K562 (cell line): ENCODE data around the gene CAST. TPM values are rescaled to one million over a fixed set of nuclear protein-coding genes. Genes with fewer than 3 reads are reported as not detected.

Experiments used
- ATAC-seq: fragments of 200-7000 bp; cut with Tn5 transposase; 3 replicates; pipeline ENCODE4 v1.9.1; 2020; ENCODE audit warnings: moderate library complexity
- BruUV-seq: library from RNA; stranded (reverse); fragments of 400-500 nt; replicated peaks from 2 replicates; lab custom pipeline; 2021; lab: Mats Ljungman, UMichigan
- CTCF ChIA-PET: fragments of 300-600 bp; formaldehyde crosslinking; extraction: SDS; loops from one replicate; lab custom pipeline; 2021; ENCODE audit warnings: low intra/inter-chr PET ratio; lab: Yijun Ruan, JAX
- POLR2A ChIA-PET: fragments of 300-600, 350-650 bp; sonication (Branson Sonifier 250); formaldehyde crosslinking; extraction: SDS; loops from one replicate; lab custom pipeline; 2021; ENCODE audit warnings: antibody characterized with exemption, inconsistent platforms; lab: Yijun Ruan, JAX
- DNase-seq, 4 experiments: peaks; one replicate each; pipeline versions ENCODE4 v3.0.0 to v3.0.0-alpha.2; 2011 to 2018; ENCODE audit warnings: low spot score in 3 of 4, mixed read lengths in 3 of 4; ENCODE audit errors: extremely low read depth in 1 of 4
- FAIRE-seq: peaks from 2 replicates; lab custom pipeline; 2011; peaks lifted over from hg19 to GRCh38; lab: Jason Lieb, UNC
- H2AFZ ChIP-seq: 2 replicates; pipeline ENCODE4 v1.6.0; 2011; ENCODE audit warnings: low read depth, low read length, control low read depth, inconsistent platforms
- H3K27ac ChIP-seq: fragments of 200-600 bp; 3 replicates; pipeline ENCODE4 v1.8.0; 2011; ENCODE audit warnings: low read depth, mild to moderate bottlenecking, control low read depth, inconsistent platforms, low read length, moderate library complexity, mixed read lengths; ENCODE audit errors: extremely low read depth
- H3K27me3 ChIP-seq, 2 experiments: fragments of 300-600 bp in 1 of 2; 2 replicates in 1 of 2; 3 replicates in 1 of 2; pipeline versions ENCODE4 v1.6.0 to v1.8.0; 2011; ENCODE audit warnings: inconsistent platforms in 2 of 2, low read length in 2 of 2, mild to moderate bottlenecking in 1 of 2, mixed read lengths in 1 of 2, moderate library complexity in 1 of 2; ENCODE audit not compliant: control insufficient read depth in 2 of 2, insufficient read depth in 2 of 2
- H3K36me3 ChIP-seq: fragments of 300-600 bp; 3 replicates; pipeline ENCODE4 v1.8.0; 2011; ENCODE audit warnings: mild to moderate bottlenecking, low read length, inconsistent platforms; ENCODE audit not compliant: control insufficient read depth, insufficient read depth
- H3K4me1 ChIP-seq, 2 experiments: fragments of 200-600 bp in 1 of 2; replicated peaks in 1 of 2; 2 replicates in 1 of 2; 3 replicates in 1 of 2; pipeline versions ENCODE4 v1.5.1 to v1.8.0; 2011; ENCODE audit warnings: inconsistent platforms in 2 of 2, low read length in 2 of 2, mild to moderate bottlenecking in 1 of 2, mixed read lengths in 1 of 2, moderate library complexity in 1 of 2; ENCODE audit not compliant: control insufficient read depth in 2 of 2, insufficient read depth in 2 of 2
- H3K4me2 ChIP-seq: 2 replicates; pipeline ENCODE4 v1.6.1; 2011; ENCODE audit warnings: low read length, control low read depth, inconsistent platforms, mixed read lengths; ENCODE audit not compliant: insufficient read depth
- H3K4me3 ChIP-seq: fragments of 200-600 bp; sonication (generic), shearing (Covaris generic); 2 replicates; pipeline ENCODE4 v1.5.1; 2016; ENCODE audit warnings: control low read depth, inconsistent platforms
- H3K79me2 ChIP-seq: fragments of 200-600 bp; 3 replicates; pipeline ENCODE4 v1.8.0; 2011; ENCODE audit warnings: low read length, inconsistent platforms; ENCODE audit not compliant: control insufficient read depth, insufficient read depth
- H3K9ac ChIP-seq, 2 experiments: 2 replicates each; pipeline versions ENCODE4 v1.6.0 to v1.6.1; 2011; ENCODE audit warnings: low read depth in 2 of 2, low read length in 2 of 2, control low read depth in 1 of 2, inconsistent platforms in 1 of 2, mild to moderate bottlenecking in 1 of 2, mixed read lengths in 1 of 2; ENCODE audit not compliant: insufficient read depth in 1 of 2
- H3K9me1 ChIP-seq: one replicate; pipeline ENCODE4 v1.6.0; 2011; ENCODE audit warnings: inconsistent platforms, mild to moderate bottlenecking, low read length, moderate library complexity; ENCODE audit not compliant: control insufficient read depth, insufficient read depth
- H3K9me3 ChIP-seq: replicated peaks from 2 replicates; pipeline ENCODE4 v1.5.1; 2011; ENCODE audit warnings: low read depth, low read length, inconsistent platforms; ENCODE audit not compliant: control insufficient read depth, insufficient read depth
- H4K20me1 ChIP-seq: replicated peaks from 2 replicates; pipeline ENCODE4 v1.6.1; 2011; ENCODE audit warnings: low read length, inconsistent platforms, mixed read lengths; ENCODE audit not compliant: control insufficient read depth, insufficient read depth
- CEBPZ ChIP-seq: fragments of 150-350 bp; IDR thresholded peaks from 2 replicates; pipeline ENCODE4 v1.6.1; 2014; ENCODE audit warnings: low read depth, mild to moderate bottlenecking, low read length, borderline replicate concordance
- CREB3 ChIP-seq: fragments of 450-650 bp; conservative IDR thresholded peaks from 2 replicates; pipeline ENCODE4 v1.6.1; 2016; ENCODE audit warnings: missing genetic modification characterization, low read depth, mild to moderate bottlenecking, missing compliant biosample characterization, moderate library complexity
- FOXP1 ChIP-seq: sonication (generic); formaldehyde crosslinking; IDR thresholded peaks from 2 replicates; pipeline ENCODE4 v1.8.0; 2022; ENCODE audit warnings: mild to moderate bottlenecking, missing genetic modification reagents
- JUN ChIP-seq, 2 experiments: sonication (generic) in 1 of 2; formaldehyde crosslinking in 1 of 2; IDR thresholded peaks; 2 replicates each; pipeline versions ENCODE4 v1.6.1 to v1.8.0; 2012 to 2022; ENCODE audit warnings: borderline replicate concordance in 2 of 2, mild to moderate bottlenecking in 2 of 2, improper control_type of control experiment in 1 of 2, low read depth in 1 of 2, low read length in 1 of 2, missing genetic modification reagents in 1 of 2
- KHSRP ChIP-seq: fragments of 450-650 bp; IDR thresholded peaks from 2 replicates; pipeline ENCODE4 v1.6.1; 2017
- NR0B1 ChIP-seq: fragments of 450-650 bp; IDR thresholded peaks from one replicate; pipeline ENCODE4 v1.6.1; 2018; ENCODE audit warnings: mild to moderate bottlenecking, moderate library complexity; ENCODE audit not compliant: partially characterized antibody
- SIX5 ChIP-seq, 2 experiments: IDR thresholded peaks; 2 replicates each; pipeline ENCODE4 v1.6.1; 2011; ENCODE audit warnings: low read length in 2 of 2, borderline replicate concordance in 1 of 2, low read depth in 1 of 2, mild to moderate bottlenecking in 1 of 2, moderate library complexity in 1 of 2; ENCODE audit not compliant: insufficient read depth in 1 of 2
- TARDBP ChIP-seq: fragments of 450-650 bp; IDR thresholded peaks from 2 replicates; pipeline ENCODE4 v1.6.1; 2016
- ZBTB5 ChIP-seq: fragments of 450-650 bp; IDR thresholded peaks from 2 replicates; pipeline ENCODE4 v1.6.1; 2017; ENCODE audit warnings: antibody characterized with exemption
- ZNF140 ChIP-seq: fragments of 250-450 bp; sonication (Bioruptor Pico); IDR thresholded peaks from 2 replicates; pipeline ENCODE4 v1.8.0; 2021; ENCODE audit warnings: moderate library complexity, mild to moderate bottlenecking, inconsistent platforms
- WGBS: fragments of 100-300 bp; shearing (Covaris generic); methylation state at CpG from one replicate; pipeline ENCODE4 v1.1.6; 2016; ENCODE audit warnings: low coverage, mixed read lengths; ENCODE audit not compliant: insufficient coverage; ENCODE audit errors: missing lambda C conversion rate; 5-methylcytosine and 5-hydroxymethylcytosine counted together
- in situ Hi-C: fragments of 300-500 bp; cut with MboI; formaldehyde crosslinking; loops from 4 replicates; pipeline ENCODE4 v1.15.0; 2018; ENCODE audit warnings: inconsistent platforms, mixed read lengths
- intact Hi-C: fragments of 100-400 bp; cut with micrococcal nuclease; formaldehyde crosslinking; loops from 2 replicates; pipeline ENCODE4 v1.14.2; 2022
- polyA plus RNA-seq, 8 experiments: library from polyadenylated mRNA; depleted of rRNA in 4 of 8; stranded (reverse) in 5 of 8; unstranded in 3 of 8; fragments of >200 nt; fragmentation: Nextera tagmentation in 2 of 8; fragmentation: Illumina TruSeq in 1 of 8; extraction: Ambion mirVana in 2 of 8; extraction: Trizol in 1 of 8; gene quantifications; 2 replicates each; pipeline versions ENCODE4 v1.2.1 to v1.2.3, GENCODE V29; 2011 to 2014; ENCODE audit warnings: inconsistent platforms in 1 of 8, missing spikeins in 1 of 8
- total RNA-seq, 7 experiments: library from RNA; depleted of rRNA in 6 of 7; stranded (reverse); fragments of >200 nt in 6 of 7; fragmentation: Illumina TruSeq in 2 of 7; extraction: Trizol in 2 of 7; gene quantifications; 2 replicates each; pipeline versions ENCODE4 v1.2.1 to v1.2.3, GENCODE V29; 2011 to 2021; ENCODE audit warnings: low replicate concordance in 1 of 7

Gene CAST
- total and polyA plus RNA-seq, 9 of the 15 experiments (the other 6 are each of a cell fraction or from before 2014, with no cell fraction given) = 55.5 to 136 (median 86.1) TPM

GRCh38 chr5:96775050-96775449 lies 112.9 kb downstream of the CAST start:
- intact Hi-C loops (no loop called here), in situ Hi-C loops (no loop called here)
- FAIRE-seq = no peak
- no peak for DNase-seq
- no peaks in the 10 kb centered on the region for H3K9me3 ChIP-seq
- 80% methylated on average over 2 of the region's 2 CpGs for WGBS
- H3K9ac ChIP-seq = no peak overlapping the region
- H3K27me3 ChIP-seq = no peaks in the 10 kb centered on the region
- H4K20me1 ChIP-seq = no peaks in the 10 kb centered on the region
- no peak for ATAC-seq
- H3K79me2 ChIP-seq = no peaks in the 10 kb centered on the region
- TF ChIP-seq NR0B1 = no peak
- no peak for TF ChIP-seq CEBPZ
- TF ChIP-seq TARDBP = no peak
- TF ChIP-seq JUN (IDR thresholded peaks at IDR 0.05; ENCODE audit: borderline replicate concordance, low read depth, low read length) = no peak
- no peak for TF ChIP-seq JUN (CRISPR knock-in tag; IDR thresholded peaks at IDR 0.05; ENCODE audit: borderline replicate concordance)
- no peak for TF ChIP-seq KHSRP
- TF ChIP-seq ZBTB5 = no peak
- TF ChIP-seq FOXP1 (CRISPR knock-in tag) = no peak
- no peak for TF ChIP-seq SIX5 (IDR thresholded peaks at IDR 0.05; ENCODE audit: borderline replicate concordance in 1 of 2, insufficient read depth in 1 of 2, low read depth in 1 of 2, low read length in 2 of 2)
- TF ChIP-seq ZNF140 = no peak
- TF ChIP-seq CREB3 (tag) = no peak
- H3K36me3 ChIP-seq = peaks cover 84% of the 10 kb centered on the region
- H3K9me1 ChIP-seq = no peaks in the 10 kb centered on the region
- no peak overlapping the region for H3K4me3 ChIP-seq
- POLR2A ChIA-PET = no interaction called here
- no peak overlapping the region for H3K27ac ChIP-seq
- CTCF ChIA-PET = interaction anchor here (0.6 kb wide), 1 partner anchor 51 kb away, joined by 3 read pairs; no protein-coding TSS in a partner anchor
- H3K4me2 ChIP-seq = no peak overlapping the region
- no TSS peak for BruUV-seq
- H2AFZ ChIP-seq = no peak overlapping the region
- H3K4me1 ChIP-seq = no peaks in the 10 kb centered on the region
